AG20443 (cell line): ENCODE data around the gene ACHE.
"Not testable (repeated sequence)": the region's sequence is repeated elsewhere in the genome, so short reads cannot be mapped to it uniquely, and the experiment has no call there.

Source experiments
- DNase-seq: peaks from one replicate; pipeline ENCODE4 v3.0.0; 2012; ENCODE audit warnings: low spot score, mixed read lengths

Gene ACHE

DNA sequence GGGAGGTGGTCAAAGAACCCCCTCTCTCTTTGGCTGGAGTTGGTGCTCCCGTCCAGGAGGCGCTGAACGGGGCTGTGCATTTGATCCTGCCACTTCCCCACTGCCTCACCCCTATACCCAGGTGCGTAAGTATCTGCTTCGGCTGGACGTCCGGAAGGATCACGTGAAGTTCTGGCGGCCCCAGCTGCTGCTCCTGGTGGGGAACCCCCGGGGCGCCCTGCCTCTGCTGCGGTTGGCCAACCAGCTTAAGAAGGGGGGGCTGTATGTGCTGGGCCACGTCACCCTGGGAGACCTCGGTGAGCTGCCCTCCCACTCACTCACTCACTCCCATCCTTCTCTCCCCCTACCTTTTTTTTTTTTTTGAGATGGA lies 34.1 kb downstream of the ACHE start:
- DNase-seq = no peak

DNA sequence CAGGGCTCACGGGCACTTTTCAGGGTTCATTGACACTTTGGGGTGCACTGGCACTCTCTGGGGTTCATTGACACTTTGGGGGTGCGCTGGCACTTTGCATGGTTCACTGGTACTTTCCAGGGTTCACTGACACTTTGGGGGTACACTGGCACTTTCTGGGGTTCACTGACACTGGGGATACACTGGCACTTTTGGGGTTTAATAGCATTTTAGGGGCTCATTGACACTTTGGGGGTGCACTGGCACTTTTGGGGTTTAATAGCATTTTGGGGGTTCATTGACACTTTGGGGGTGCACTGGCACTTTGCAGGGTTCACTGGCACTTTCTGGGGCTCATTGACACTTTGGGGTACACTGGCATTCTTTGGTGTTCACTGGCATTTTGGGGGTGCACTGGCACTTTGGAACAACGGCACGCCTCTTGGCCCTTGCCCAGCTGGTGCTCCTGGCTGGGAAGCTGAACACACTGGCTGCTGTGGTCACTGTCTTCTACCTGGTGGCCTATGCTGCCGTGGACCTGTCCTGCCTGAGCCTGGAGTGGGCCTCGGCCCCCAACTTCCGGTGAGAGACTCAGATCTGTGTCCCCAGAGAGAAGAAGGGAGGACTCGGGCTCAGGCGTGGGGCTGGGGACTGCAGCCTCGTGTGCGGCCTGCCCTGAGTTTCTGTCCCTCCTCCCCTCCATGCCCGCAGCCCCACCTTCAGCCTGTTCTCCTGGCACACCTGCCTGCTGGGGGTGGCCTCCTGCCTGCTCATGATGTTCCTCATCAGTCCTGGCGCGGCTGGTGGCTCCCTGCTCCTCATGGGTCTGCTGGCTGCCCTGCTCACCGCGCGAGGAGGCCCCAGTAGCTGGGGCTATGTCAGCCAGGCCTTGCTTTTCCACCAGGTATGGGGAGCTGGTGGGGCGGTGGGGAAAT lies 34.7 kb downstream of the ACHE start:
- DNase-seq = no peak

DNA sequence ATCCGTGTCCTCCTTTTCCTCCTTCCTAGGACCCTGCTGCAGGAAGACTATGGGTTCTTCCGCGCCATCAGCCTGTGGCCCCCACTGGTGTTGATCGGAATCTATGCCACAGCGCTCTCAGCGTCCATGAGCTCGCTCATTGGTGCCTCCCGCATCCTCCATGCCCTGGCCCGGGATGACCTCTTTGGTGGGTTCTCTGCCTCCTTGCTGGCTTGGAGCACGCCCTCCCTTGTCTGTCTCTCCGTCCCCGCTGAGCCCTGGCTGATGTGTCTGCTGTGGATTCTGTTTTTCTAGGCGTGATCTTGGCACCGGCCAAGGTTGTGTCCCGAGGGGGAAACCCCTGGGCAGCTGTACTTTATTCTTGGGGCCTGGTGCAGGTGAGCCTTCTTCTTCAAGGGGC lies 35.8 kb downstream of the ACHE start:
- no peak for DNase-seq

DNA sequence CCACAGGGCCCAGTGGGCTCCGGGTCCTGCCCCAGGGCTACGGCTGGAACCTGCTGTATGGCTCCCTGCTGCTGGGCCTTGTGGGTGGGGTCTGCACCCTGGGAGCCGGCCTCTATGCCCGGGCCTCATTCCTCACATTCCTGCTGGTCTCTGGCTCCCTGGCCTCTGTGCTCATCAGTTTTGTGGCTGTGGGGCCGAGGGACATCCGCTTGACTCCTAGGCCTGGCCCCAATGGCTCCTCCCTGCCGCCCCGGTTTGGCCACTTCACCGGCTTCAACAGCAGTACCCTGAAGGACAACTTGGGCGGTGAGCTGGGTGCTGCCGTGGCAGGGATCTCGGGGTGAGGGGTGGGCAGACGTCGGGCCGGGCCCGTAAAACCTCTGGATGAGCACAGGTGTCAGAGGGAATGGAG lies 38.8 kb downstream of the ACHE start:
- DNase-seq = peak; percentile 3

DNA sequence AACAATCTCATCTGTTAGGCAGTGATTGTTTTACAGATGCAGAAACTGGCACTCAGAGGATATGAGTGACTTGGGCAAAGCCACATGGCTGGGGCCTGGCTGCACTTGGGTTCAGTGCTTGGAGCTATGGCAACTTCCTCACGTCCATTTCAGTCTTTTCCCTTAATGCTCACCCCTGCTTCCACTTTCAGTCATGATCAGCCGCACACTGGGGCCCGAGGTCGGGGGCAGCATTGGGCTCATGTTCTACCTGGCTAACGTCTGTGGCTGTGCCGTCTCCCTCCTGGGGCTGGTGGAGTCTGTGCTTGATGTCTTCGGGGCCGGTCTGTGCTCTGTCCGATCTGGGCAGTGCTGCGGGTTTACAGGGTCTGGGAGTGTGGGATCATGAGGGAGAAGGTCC lies 40.2 kb downstream of the ACHE start:
- peak; percentile 1 for DNase-seq

DNA sequence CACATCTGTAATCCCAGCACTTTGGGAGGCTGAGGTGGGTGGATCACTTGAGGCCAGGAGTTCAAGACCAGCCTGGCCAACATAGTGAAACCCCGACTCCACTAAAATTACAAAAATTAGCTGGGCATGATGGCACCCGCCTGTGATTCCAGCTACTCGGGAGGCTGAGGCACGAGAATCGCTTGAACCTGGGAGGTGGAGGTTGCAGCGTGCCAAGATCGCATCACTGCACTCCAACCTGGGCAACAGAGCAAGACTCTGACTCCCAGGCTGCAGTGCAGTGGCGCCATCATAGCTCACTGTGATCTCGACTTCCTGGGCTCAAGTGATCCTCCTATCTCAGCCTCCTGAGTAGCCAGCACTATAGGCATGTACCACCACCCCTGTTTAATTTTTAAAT lies 40.8 kb downstream of the ACHE start:
- DNase-seq = not testable (repeated sequence)

DNA sequence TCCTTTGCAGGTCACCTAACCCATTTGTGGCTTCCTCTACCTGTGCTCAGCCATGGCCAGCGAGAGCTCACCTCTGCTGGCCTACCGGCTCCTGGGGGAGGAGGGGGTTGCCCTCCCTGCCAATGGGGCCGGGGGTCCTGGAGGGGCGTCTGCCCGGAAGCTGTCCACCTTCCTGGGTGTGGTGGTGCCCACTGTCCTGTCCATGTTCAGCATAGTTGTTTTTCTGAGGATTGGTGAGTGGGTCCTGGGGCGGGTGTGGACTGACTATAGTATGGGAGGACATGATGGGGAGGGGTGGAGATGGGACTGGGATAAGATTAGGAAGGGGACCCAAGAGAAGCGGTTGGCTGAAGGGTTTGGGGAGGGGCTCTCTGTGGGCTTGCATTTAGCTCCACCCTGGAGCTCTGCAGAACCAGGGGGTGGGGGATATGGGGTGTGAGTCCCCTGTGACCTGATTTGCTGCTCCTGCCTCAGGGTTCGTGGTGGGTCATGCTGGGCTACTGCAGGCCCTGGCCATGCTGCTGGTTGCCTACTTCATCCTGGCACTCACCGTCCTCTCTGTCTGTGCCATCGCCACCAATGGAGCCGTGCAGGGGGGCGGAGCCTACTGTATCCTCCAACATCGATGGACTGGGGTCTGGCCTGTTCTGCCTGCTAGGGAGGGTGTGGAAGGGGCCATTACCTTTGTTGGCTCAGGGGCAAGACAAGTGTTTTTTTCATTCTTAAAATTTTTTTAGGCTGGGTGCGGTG lies 41.4 kb downstream of the ACHE start:
- peak; percentile 2 for DNase-seq

DNA sequence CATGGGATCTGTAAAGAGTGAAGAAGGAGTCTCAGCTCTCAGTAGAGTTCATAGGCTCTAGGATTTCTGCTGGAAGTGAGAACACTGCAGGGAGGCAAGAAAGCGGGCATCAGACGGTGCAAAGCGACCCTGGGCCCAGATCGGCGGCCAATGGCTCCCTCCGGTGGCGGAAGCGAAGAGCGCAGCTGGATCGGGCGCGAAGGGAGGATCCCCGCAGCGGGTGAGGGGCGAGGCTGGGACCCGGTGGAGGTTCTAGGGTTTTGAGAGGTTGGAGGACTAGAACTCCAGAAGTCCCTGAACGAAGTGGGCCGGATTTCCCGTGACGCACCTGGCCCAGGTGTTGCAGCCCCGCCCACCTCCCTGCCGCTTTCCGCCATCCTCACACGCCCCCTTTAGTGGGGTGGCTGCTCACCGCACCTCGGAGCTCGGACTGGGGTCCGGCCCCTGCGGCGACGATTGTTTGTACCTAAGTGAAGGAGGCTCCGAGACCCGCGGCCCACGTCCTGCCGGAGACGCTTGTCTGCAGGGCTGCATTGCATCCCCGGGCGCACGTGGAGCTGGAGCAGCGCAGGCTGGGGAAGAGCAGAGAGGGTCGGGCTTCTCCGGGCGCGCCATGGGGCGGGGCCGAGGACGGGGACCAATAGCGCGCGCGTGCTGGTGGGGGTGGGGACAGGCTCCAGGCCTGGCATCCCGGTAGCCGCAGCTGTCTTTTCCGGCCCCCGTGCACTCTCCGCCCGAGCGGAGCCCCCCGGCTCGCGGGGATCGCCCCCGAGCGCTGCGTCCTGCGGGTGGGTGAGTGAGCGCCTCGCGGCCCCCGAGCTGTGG lies 43.4 kb downstream of the ACHE start, which contains the start of gene SLC12A9:
TSS of gene SLC12A9 (plus strand) at position 666 of the 825 bp plus-strand sequence. CDS start 1,485 bp downstream, outside the sequence.
- DNase-seq = peak; percentile 99

DNA sequence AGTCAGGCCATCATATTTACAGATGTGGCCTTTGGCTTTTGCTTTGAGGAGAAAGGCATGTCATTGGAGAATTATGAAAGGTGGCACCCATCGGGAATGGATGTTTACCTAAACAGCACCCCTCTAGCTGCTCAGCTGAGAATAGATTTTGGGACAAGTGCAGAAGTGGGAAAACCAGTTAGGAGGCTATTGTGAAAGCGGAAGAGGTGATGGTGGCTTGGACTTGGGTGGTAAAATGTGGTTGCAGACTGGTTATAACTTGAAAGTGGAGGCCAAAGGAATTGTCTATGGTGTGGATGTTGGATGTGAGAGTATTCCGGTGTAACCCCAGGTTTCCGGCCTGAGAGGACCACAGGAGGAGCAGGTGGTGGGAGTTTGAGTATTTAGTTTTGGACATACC lies 48.3 kb downstream of the ACHE start:
- DNase-seq = peak; percentile 0

DNA sequence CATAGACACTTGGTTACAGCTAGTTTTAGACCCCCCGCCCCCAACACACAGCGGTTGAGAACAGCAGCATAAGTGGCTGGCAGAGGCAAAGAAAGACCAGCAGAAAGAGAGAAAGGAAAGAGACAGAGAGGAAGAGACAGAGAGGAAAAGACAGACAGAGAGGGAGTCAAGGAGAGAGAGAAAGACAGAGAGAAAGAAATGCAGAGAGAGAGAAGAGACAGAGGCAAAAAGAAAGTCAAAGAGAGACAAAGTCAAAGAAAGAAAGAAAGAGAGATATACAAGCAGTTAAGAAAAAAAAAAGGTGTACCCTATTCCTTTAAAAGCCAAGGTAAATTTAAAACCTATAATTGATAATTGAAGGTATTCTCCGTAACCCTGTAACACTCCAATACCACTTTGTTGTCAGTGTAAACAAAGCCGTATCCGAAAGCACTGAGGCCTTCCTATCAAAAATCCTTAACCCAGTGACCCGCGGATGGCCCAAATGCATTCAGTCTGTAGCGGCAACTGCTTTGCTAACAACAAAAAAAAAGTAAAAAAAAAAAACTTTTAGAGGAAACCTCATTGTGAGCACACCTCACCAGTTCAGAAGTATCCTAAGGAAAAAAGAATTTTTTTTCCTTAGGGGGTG lies 55.1 kb downstream of the ACHE start:
- no peak for DNase-seq
